GM12872 (cell line): ENCODE results near the gene PRR15.

Experiments used
- TF ChIP-seq, protein P1 (sequence below): IDR thresholded peaks from 3 replicates; pipeline ENCODE4 v1.5.1; 2011; ENCODE audit warnings: low read depth, mild to moderate bottlenecking, low read length, moderate library complexity; ENCODE audit not compliant: insufficient read depth

Gene PRR15

DNA sequence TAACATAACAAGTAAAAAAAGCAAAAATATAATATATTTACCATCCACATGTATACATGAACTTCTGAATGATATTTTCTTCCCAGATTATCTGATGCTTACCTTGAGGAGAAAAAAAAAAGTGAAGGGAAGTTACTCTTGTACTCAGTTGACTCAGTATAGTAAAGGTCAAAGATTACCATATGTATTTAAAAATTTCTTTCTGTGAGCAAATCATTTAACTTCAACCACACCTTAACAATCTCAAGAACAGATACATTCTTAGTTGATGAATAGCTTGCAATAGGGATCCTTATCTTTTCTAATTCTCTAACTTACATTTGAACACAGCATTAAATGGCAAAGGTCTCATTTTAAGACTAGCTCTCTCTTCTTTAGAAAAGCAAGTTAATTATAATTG, 29.8 kb downstream of the PRR15 start:
- TF ChIP-seq, protein P1, sequence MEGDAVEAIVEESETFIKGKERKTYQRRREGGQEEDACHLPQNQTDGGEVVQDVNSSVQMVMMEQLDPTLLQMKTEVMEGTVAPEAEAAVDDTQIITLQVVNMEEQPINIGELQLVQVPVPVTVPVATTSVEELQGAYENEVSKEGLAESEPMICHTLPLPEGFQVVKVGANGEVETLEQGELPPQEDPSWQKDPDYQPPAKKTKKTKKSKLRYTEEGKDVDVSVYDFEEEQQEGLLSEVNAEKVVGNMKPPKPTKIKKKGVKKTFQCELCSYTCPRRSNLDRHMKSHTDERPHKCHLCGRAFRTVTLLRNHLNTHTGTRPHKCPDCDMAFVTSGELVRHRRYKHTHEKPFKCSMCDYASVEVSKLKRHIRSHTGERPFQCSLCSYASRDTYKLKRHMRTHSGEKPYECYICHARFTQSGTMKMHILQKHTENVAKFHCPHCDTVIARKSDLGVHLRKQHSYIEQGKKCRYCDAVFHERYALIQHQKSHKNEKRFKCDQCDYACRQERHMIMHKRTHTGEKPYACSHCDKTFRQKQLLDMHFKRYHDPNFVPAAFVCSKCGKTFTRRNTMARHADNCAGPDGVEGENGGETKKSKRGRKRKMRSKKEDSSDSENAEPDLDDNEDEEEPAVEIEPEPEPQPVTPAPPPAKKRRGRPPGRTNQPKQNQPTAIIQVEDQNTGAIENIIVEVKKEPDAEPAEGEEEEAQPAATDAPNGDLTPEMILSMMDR: no peak

DNA sequence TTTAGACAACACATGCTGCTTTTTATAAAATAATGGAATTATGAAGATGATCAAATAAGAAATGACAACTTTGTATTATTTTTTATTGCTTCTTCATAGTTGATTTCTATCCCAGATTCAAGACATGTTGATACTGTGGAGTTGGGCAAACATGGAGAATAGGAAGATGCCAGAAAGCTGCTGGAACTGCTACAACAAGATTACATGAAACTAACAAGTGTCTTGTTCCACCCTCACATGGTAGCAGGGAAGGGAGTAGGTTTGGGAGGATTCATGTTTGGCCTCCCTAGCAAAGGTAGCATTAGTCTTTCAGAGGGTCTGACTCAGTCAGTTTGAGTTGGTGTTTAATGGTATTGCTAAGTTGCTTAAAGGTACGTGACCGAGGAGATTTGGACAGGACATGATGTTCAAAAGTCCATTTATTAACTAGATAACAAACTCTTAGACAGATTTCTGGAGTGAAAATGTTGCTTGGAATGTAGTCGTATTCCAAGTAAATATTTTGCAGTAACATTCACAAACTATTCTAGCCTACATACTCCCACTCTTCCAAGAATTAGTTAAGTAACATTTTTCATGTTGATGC, 33.1 kb downstream of the PRR15 start:
- TF ChIP-seq, protein P1: no peak

DNA sequence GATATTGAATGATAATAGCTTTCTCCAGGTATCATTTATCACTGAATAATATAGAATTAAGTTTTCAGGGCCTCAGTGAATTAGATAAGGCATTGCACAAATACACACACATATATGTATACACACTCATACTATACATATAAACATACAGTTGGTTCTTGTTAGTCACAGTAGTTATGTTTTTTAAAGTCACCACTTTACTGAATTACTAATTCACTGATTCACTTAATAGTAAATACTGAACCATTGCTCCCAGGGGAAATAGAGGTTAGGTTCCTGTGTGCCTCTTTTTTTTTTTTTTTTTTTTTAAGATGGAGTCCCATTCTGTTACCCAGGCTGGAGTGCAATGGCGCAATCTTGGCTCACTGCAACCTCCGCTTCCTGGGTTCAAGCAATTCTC, 33.6 kb downstream of the PRR15 start:
- TF ChIP-seq, protein P1: no peak

DNA sequence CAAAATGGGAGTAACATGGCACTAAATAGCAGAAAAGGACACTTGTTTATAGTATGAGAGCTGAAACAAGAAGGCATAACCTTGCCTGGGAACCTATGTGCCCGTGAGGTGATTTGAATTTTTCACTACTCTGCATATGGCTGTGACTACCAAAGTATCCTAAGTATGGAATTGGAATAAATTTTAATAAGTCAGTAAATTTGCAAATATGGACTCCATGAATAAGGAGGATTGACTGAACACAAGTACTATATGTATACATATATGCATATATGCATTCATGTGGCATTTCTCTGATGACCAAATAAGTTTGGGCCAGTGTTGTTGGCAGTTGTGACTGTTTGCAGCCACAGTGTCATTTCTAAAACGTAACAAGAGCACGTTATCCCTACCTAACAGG, 34.5 kb downstream of the PRR15 start:
- TF ChIP-seq, protein P1: no peak

DNA sequence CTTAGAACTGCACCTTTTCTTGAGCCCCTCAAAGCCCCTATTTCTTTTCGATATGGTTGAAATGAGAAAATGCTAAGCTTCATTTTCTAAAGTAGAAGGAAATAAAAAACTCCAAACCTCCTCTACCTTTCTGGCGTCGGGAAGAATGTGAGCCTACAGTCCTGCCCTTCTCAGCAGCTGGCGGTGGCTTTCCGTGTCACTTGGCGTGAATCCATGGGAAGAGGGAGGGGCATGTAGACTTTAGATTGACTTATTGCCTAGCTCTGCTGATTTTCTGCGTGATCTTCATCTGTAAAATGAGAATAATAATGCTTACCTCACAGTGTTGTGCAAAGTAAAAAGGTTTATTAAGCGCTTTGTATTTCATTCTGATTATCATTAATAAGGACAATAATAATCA, 35.0 kb downstream of the PRR15 start:
- TF ChIP-seq, protein P1: no peak

DNA sequence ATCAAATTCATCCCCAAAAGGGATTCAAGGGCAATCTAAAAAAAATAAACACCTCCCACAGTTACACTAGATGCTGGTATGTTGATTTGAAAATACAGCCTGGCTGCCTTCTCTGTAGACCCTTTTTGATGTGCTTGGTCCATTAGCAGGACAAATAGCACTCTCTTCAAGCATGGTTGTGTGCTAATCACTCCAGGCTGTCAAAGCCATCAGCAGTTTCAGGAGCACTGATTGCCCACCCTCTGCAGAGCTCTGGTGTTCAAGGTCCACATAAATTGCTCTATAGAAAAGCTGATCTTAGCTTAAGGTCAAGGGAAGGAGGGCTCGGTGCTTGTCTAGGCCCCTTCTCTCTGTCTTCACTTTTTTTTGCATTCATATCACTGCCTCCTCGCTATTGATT, 35.4 kb downstream of the PRR15 start:
- TF ChIP-seq, protein P1: no peak

DNA sequence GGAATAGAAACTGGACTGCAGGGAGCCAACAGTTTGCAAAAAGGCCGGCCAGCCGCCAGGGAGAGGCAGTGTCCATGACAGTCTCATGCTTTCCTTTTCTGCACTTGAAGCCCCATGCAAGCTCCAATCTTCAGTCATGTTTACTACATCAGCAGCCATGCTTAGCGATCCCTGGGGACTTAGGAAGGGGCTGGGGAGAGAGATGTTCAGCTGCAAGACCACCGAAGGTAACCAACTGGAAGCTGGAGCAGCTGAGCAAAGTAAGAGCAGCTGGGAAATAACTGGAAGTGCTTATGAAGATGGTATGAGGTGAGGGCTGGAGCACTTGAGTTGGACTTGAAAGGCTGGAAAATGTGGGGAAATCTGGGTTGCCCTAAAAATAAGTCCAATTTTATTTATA, 37.0 kb downstream of the PRR15 start:
- TF ChIP-seq, protein P1: no peak
